SK-N-SH (cell line): ENCODE results near the gene GCN1. TPM values are rescaled to one million over a fixed set of nuclear protein-coding genes. Genes with fewer than 3 reads are reported as not detected.
A peak's percentile ranks its signal among the peaks of the same experiment; 100 is the strongest.

Source experiments
- CTCF ChIA-PET: fragments of 300-600, 350-600 bp; formaldehyde crosslinking; extraction: SDS; loops from one replicate; lab custom pipeline; 2021; lab: Yijun Ruan, JAX
- POLR2A ChIA-PET: fragments of 350-600 bp; sonication (Branson Sonifier 250); formaldehyde crosslinking; extraction: SDS; loops from one replicate; lab custom pipeline; 2020; ENCODE audit warnings: antibody characterized with exemption, inconsistent platforms; lab: Yijun Ruan, JAX
- DNase-seq: peaks from one replicate; pipeline ENCODE4 v3.0.0; 2012
- H2AFZ ChIP-seq: fragments of 200-600 bp; sonication (generic); 2 replicates; pipeline ENCODE4 v1.8.1; 2016; ENCODE audit warnings: antibody characterized with exemption, mild to moderate bottlenecking, low read depth
- H3F3A ChIP-seq: fragments of 200-600 bp; sonication (generic); replicated peaks from 2 replicates; pipeline ENCODE3; 2016; ENCODE audit warnings: antibody characterized with exemption, mild to moderate bottlenecking; ENCODE audit not compliant: insufficient read depth
- H3K27ac ChIP-seq, 2 experiments: fragments of 200-500 bp in 1 of 2; fragments of 200-600 bp in 1 of 2; sonication (Bioruptor generic) in 1 of 2; sonication (generic), shearing (Covaris generic) in 1 of 2; 2 replicates each; pipeline versions ENCODE4 v1.5.1 to v1.6.1; 2014 to 2016; ENCODE audit warnings: low read depth in 2 of 2, inconsistent platforms in 1 of 2, low read length in 1 of 2, mild to moderate bottlenecking in 1 of 2, mixed read lengths in 1 of 2
- H3K27me3 ChIP-seq: fragments of 200-600 bp; sonication (generic), shearing (Covaris generic); 2 replicates; pipeline ENCODE4 v1.6.1; 2016; ENCODE audit warnings: mixed run types; ENCODE audit not compliant: insufficient read depth
- H3K36me3 ChIP-seq, 2 experiments: fragments of 200-500 bp in 1 of 2; fragments of 200-600 bp in 1 of 2; sonication (Bioruptor generic) in 1 of 2; sonication (generic) in 1 of 2; replicated peaks in 1 of 2; 2 replicates each; pipeline versions ENCODE3 to v1.5.1; 2014 to 2016; ENCODE audit warnings: low read length in 1 of 2, mild to moderate bottlenecking in 1 of 2; ENCODE audit not compliant: insufficient read depth in 2 of 2, control insufficient read depth in 1 of 2
- H3K4me1 ChIP-seq, 2 experiments: fragments of 200-500 bp in 1 of 2; fragments of 200-600 bp in 1 of 2; sonication (Bioruptor generic) in 1 of 2; sonication (generic), shearing (Covaris generic) in 1 of 2; 2 replicates each; pipeline versions ENCODE4 v1.5.1 to v1.6.1; 2014 to 2016; ENCODE audit warnings: low read depth in 1 of 2, low read length in 1 of 2, mixed run types in 1 of 2; ENCODE audit not compliant: insufficient read depth in 2 of 2, control insufficient read depth in 1 of 2
- H3K4me2 ChIP-seq: fragments of 200-600 bp; sonication (generic), shearing (Covaris generic); 2 replicates; pipeline ENCODE4 v1.6.1; 2017; ENCODE audit warnings: mixed run types
- H3K4me3 ChIP-seq, 2 experiments: fragments of 200-500 bp in 1 of 2; fragments of 200-600 bp in 1 of 2; sonication (Bioruptor generic) in 1 of 2; sonication (generic), shearing (Covaris generic) in 1 of 2; 2 replicates each; pipeline versions ENCODE4 v1.5.1 to v1.8.1; 2014 to 2016; ENCODE audit warnings: low read depth in 2 of 2, inconsistent platforms in 1 of 2, low read length in 1 of 2, mild to moderate bottlenecking in 1 of 2, mixed read lengths in 1 of 2, moderate library complexity in 1 of 2
- H3K79me2 ChIP-seq: fragments of 200-600 bp; sonication (generic); 2 replicates; pipeline ENCODE4 v1.8.1; 2017; ENCODE audit warnings: mild to moderate bottlenecking; ENCODE audit not compliant: insufficient read depth
- H3K9ac ChIP-seq: fragments of 200-600 bp; sonication (generic); 2 replicates; pipeline ENCODE4 v1.6.1; 2017; ENCODE audit warnings: mixed run types
- H3K9me2 ChIP-seq: fragments of 200-600 bp; sonication (generic); 2 replicates; pipeline ENCODE4 v1.6.1; 2017; ENCODE audit warnings: mixed run types
- H3K9me3 ChIP-seq: fragments of 200-600 bp; sonication (generic); 2 replicates; pipeline ENCODE4 v1.6.1; 2017; ENCODE audit warnings: mixed run types, mild to moderate bottlenecking, moderate library complexity
- H4K20me1 ChIP-seq: fragments of 200-600 bp; sonication (generic); 2 replicates; pipeline ENCODE4 v1.6.1; 2017; ENCODE audit warnings: mild to moderate bottlenecking, mixed run types; ENCODE audit not compliant: insufficient read depth
- ELF1 ChIP-seq: IDR thresholded peaks from 2 replicates; pipeline ENCODE4 v1.4.0; 2012
- FOSL2 ChIP-seq: IDR thresholded peaks from 2 replicates; pipeline ENCODE4 v1.4.0; 2012; ENCODE audit warnings: low read depth, mild to moderate bottlenecking, moderate library complexity, borderline replicate concordance
- GATA2 ChIP-seq: sonication (generic); formaldehyde crosslinking; IDR thresholded peaks from 2 replicates; pipeline ENCODE4 v1.5.0; 2020; ENCODE audit warnings: mild to moderate bottlenecking, missing genetic modification reagents
- IRF3 ChIP-seq: fragments of 150-350 bp; IDR thresholded peaks from 2 replicates; pipeline ENCODE4 v1.6.1; 2016; ENCODE audit warnings: mild to moderate bottlenecking, low read depth, low read length
- JUND ChIP-seq: IDR thresholded peaks from 2 replicates; pipeline ENCODE4 v1.4.0; 2012
- MEF2A ChIP-seq: IDR thresholded peaks from 2 replicates; pipeline ENCODE4 v1.4.0; 2012; ENCODE audit warnings: low read depth, borderline replicate concordance
- MXI1 ChIP-seq: IDR thresholded peaks from 2 replicates; pipeline ENCODE4 v1.6.1; 2012; ENCODE audit warnings: mild to moderate bottlenecking, low read depth, low read length, improper control_type of control experiment
- NFIC ChIP-seq: IDR thresholded peaks from 2 replicates; pipeline ENCODE4 v1.4.0; 2012; ENCODE audit warnings: borderline replicate concordance
- NRF1 ChIP-seq: IDR thresholded peaks from 2 replicates; pipeline ENCODE4 v1.6.1; 2012; ENCODE audit warnings: low read depth, mild to moderate bottlenecking, low read length
- PBX3 ChIP-seq: IDR thresholded peaks from 2 replicates; pipeline ENCODE4; 2012
- POLR2AphosphoS5 ChIP-seq: IDR thresholded peaks from 2 replicates; pipeline ENCODE4 v1.6.1; 2012; ENCODE audit warnings: low read depth, low read length
- RAD21 ChIP-seq: IDR thresholded peaks from 2 replicates; pipeline ENCODE4 v1.6.1; 2012; ENCODE audit warnings: mild to moderate bottlenecking, low read length
- RFX5 ChIP-seq: IDR thresholded peaks from 2 replicates; pipeline ENCODE4 v1.6.1; 2012; ENCODE audit warnings: mild to moderate bottlenecking, improper control_type of control experiment, low read length
- RXRA ChIP-seq: IDR thresholded peaks from 2 replicates; pipeline ENCODE4 v1.4.0; 2012; ENCODE audit warnings: low read depth, mild to moderate bottlenecking, borderline replicate concordance
- SMC3 ChIP-seq: IDR thresholded peaks from 2 replicates; pipeline ENCODE4 v1.6.1; 2012; ENCODE audit warnings: low read depth, low read length, improper control_type of control experiment
- USF2 ChIP-seq: fragments of 150-350 bp; IDR thresholded peaks from 2 replicates; pipeline ENCODE4 v1.6.1; 2017; ENCODE audit warnings: antibody characterized with exemption, low read length, low read depth, borderline replicate concordance
- WGBS: methylation state at CpG from one replicate; pipeline ENCODE4 v1.1.6; 2017; ENCODE audit warnings: low lambda C conversion rate; 5-methylcytosine and 5-hydroxymethylcytosine counted together
- polyA plus RNA-seq, 3 experiments: library from polyadenylated mRNA; depleted of rRNA; stranded (reverse); fragments of >200 nt; gene quantifications; 2 replicates each; pipeline ENCODE4 v1.2.3, GENCODE V29; 2012
- TF ChIP-seq, protein P1 (sequence below): IDR thresholded peaks from 2 replicates; pipeline ENCODE4 v1.4.0; 2012; ENCODE audit warnings: low read depth, borderline replicate concordance

The GCN1 gene
- polyA plus RNA-seq, 1 of the 3 experiments (the other 2 are of a cell fraction): 54.4 TPM

- H3K4me3 ChIP-seq: no peak overlapping the region
- TF ChIP-seq IRF3 (no peak), ELF1 (no peak), RAD21 (no peak), FOSL2 (no peak), NFIC (no peak), JUND (no peak), GATA2 (CRISPR knock-in tag) (no peak), RXRA (no peak)
- TF ChIP-seq, protein P1, sequence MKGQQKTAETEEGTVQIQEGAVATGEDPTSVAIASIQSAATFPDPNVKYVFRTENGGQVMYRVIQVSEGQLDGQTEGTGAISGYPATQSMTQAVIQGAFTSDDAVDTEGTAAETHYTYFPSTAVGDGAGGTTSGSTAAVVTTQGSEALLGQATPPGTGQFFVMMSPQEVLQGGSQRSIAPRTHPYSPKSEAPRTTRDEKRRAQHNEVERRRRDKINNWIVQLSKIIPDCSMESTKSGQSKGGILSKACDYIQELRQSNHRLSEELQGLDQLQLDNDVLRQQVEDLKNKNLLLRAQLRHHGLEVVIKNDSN: no peak
- DNase-seq: peak; percentile 16
- 91% methylated on average over 8 of the region's 12 CpGs for WGBS
- no peaks in the 10 kb centered on the region for H3K9me3 ChIP-seq
- H3K79me2 ChIP-seq: peaks cover 80% of the 10 kb centered on the region
- peaks cover 19 to 23% of the 10 kb centered on the region in 2 experiments; a peak in 3 of 4 replicates for H3K4me1 ChIP-seq
- peaks cover 22% of the 10 kb centered on the region for H4K20me1 ChIP-seq
- no peak overlapping the region for H2AFZ ChIP-seq
- no peaks in the 10 kb centered on the region for H3K27me3 ChIP-seq
- H3K9ac ChIP-seq: no peak overlapping the region
- CTCF ChIA-PET: interaction anchor here (0.8 to 18.6 kb wide), 3 partner anchors 16 to 79 kb away, joined by 3 to 618 read pairs (median 116); partner anchors contain the start of genes PXN and RPLP0
- no peak overlapping the region for H3K27ac ChIP-seq
- POLR2A ChIA-PET: interaction anchor here (1.3 to 2.8 kb wide), 3 partner anchors 8 to 69 kb away, joined by 4 to 13 read pairs (median 6); partner anchors contain the start of genes RNU4-2 and RPLP0
- peaks cover 6% of the 10 kb centered on the region for H3F3A ChIP-seq
- no peaks in the 10 kb centered on the region for H3K9me2 ChIP-seq
- H3K36me3 ChIP-seq: peaks cover 43 to 66% of the 10 kb centered on the region in 2 experiments
- no peak overlapping the region for H3K4me2 ChIP-seq
Observed at GRCh38 chr12:120222288-120222832, 27.8 kb upstream of the GCN1 start.

DNA sequence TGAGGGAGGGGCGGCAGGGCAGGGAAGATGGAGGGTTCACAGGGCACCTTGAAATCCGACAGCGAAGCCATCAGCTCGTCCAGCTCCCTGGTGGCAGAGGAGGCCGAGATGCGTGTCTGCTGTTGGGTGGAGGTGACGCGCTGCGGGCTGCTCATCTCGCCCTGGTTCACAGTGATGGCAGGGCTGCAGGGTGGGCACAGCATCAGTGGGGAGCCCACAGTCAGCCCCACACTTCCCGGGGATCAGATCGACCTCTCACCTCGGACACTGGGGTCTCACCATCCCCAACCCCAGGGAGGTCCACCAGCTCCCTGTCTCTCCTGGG, 27.0 kb upstream of the GCN1 start:
- H3K36me3 ChIP-seq: peaks cover 41 to 74% of the 10 kb centered on the region in 2 experiments
- H2AFZ ChIP-seq: no peak overlapping the region
- no peaks in the 10 kb centered on the region for H3K27me3 ChIP-seq
- no peak overlapping the region for H3K4me3 ChIP-seq
- H3K4me2 ChIP-seq: no peak overlapping the region
- DNase-seq: no peak
- no peaks in the 10 kb centered on the region for H3K9me3 ChIP-seq
- ChIA-PET CTCF (interaction anchor here (0.8 to 18.6 kb wide), 2 partner anchors 41 to 80 kb away, joined by 3 to 618 read pairs; partner anchors contain the start of gene PXN), POLR2A (interaction anchor here (1.3 to 2.8 kb wide), 3 partner anchors 9 to 70 kb away, joined by 4 to 13 read pairs (median 6); partner anchors contain the start of genes RNU4-2 and RPLP0)
- H3K9ac ChIP-seq: no peak overlapping the region
- H3K9me2 ChIP-seq: no peaks in the 10 kb centered on the region
- WGBS: 98% methylated on average over 6 of the region's 13 CpGs
- H3F3A ChIP-seq: peaks cover 5% of the 10 kb centered on the region
- no peak overlapping the region for H3K27ac ChIP-seq
- H4K20me1 ChIP-seq: peaks cover 17% of the 10 kb centered on the region
- no peak for TF ChIP-seq MEF2A
- TF ChIP-seq GATA2 (CRISPR knock-in tag): no peak
- TF ChIP-seq USF2: no peak
- TF ChIP-seq POLR2AphosphoS5: no peak
- TF ChIP-seq RFX5: no peak
- no peak for TF ChIP-seq SMC3
- no peak for TF ChIP-seq MXI1
- no peak for TF ChIP-seq NFIC
- no peak for TF ChIP-seq NRF1
- TF ChIP-seq PBX3: no peak
- TF ChIP-seq RXRA: no peak
- TF ChIP-seq IRF3: no peak
- peaks cover 78% of the 10 kb centered on the region for H3K79me2 ChIP-seq
- H3K4me1 ChIP-seq: peaks cover 19 to 20% of the 10 kb centered on the region in 2 experiments; a peak in 3 of 4 replicates
